ENCODE data around the gene SEMA5B.

Gene SEMA5B

DNA sequence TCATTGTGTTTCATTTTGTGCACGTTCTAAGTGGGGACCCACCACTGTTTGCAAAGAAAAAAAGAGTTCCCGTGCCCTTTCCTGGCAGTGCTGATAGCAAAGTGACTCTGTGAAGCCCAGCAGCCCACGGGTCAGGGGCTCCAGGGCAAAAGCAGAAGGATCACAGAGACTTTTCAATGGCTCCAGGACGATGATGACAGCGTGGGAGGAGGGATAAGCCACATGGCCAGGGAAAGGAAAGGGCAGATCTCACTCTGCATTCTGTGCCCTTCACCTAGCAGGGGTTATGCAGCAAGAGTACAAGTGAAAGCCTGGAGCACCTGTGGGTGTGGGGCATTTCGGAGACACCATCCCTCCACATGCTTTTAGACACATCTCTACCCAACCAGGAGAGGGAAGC, 35.4 kb downstream of the SEMA5B start:
- Histone ChIP-seq H3K4me3 (ENCODE audit: low read depth, low read length) (no peak overlapping the region), H3K27ac (no peak overlapping the region), H3K36me3 (no peaks in the 10 kb centered on the region), H3K27me3 (ENCODE audit: insufficient read depth, low read depth, severe bottlenecking) (no peaks in the 10 kb centered on the region), H3K9me3 (ENCODE audit: severe bottlenecking) (no peaks in the 10 kb centered on the region)
- DNase-seq: no peak
- TF ChIP-seq CTCF (IDR thresholded peaks at IDR 0.05; ENCODE audit: low read depth, low read length): no peak

DNA sequence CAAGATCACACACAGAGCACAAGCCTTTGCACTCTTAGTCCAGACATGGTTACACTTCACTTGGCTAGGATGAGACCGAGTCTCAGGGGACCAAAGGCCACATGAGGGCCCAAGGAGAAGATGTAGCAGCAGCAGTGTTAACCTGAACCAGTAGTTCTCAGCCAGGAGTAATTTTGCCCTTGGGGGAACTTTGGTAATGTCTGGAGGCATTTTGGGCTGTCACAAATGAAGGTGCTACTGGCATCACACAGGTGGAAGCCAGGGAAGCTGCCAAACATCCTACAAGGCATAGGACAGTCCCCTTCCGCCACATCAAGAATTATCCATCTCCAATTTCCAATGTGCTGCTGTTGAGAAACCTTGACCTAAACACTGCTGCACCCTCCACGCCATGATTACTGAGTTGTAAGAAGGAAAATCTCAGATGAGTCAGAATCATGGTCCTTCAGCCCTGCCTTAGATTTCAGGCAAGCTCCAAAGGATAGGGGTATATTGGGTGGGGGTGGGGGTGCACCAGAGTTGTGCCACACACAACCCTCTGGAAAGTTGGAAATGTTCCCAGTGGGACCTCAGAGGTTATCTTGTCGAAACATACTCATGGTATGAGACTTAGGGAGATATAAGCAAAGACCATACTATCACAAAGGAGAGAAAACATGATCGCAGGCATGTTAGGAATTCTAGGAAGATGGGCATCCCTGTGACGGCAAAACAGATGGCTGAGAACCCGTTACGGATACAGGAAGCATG, 36.2 kb downstream of the SEMA5B start:
- Histone ChIP-seq H3K27ac (no peak overlapping the region), H3K9me3 (ENCODE audit: severe bottlenecking) (no peaks in the 10 kb centered on the region), H3K27me3 (ENCODE audit: insufficient read depth, low read depth, severe bottlenecking) (no peaks in the 10 kb centered on the region), H3K4me3 (ENCODE audit: low read depth, low read length) (no peak overlapping the region), H3K36me3 (no peaks in the 10 kb centered on the region)
- TF ChIP-seq CTCF (IDR thresholded peaks at IDR 0.05; ENCODE audit: low read depth, low read length): no peak
- no peak for DNase-seq

- no peak for TF ChIP-seq CTCF (IDR thresholded peaks at IDR 0.05; ENCODE audit: low read depth, low read length)
- no peaks in the 10 kb centered on the region for H3K9me3 ChIP-seq (ENCODE audit: severe bottlenecking)
- H3K27me3 ChIP-seq (ENCODE audit: insufficient read depth, low read depth, severe bottlenecking): no peaks in the 10 kb centered on the region
- H3K4me3 ChIP-seq (ENCODE audit: low read depth, low read length): no peak overlapping the region
- H3K36me3 ChIP-seq: no peaks in the 10 kb centered on the region
- DNase-seq: no peak
- no peak overlapping the region for H3K27ac ChIP-seq
Measured at GRCh38 chr3:122989856-122990575, 37.5 kb downstream of the SEMA5B start.

- peak; percentile 45 for DNase-seq
- TF ChIP-seq CTCF (IDR thresholded peaks at IDR 0.05; ENCODE audit: low read depth, low read length): no peak
- H3K9me3 ChIP-seq (ENCODE audit: severe bottlenecking): no peaks in the 10 kb centered on the region
- no peaks in the 10 kb centered on the region for H3K27me3 ChIP-seq (ENCODE audit: insufficient read depth, low read depth, severe bottlenecking)
- peak overlapping the region; percentile 57 for H3K27ac ChIP-seq
- no peak overlapping the region for H3K4me3 ChIP-seq (ENCODE audit: low read depth, low read length)
- H3K36me3 ChIP-seq: no peaks in the 10 kb centered on the region
Measured at GRCh38 chr3:122988508-122988907, 39.1 kb downstream of the SEMA5B start.

DNA sequence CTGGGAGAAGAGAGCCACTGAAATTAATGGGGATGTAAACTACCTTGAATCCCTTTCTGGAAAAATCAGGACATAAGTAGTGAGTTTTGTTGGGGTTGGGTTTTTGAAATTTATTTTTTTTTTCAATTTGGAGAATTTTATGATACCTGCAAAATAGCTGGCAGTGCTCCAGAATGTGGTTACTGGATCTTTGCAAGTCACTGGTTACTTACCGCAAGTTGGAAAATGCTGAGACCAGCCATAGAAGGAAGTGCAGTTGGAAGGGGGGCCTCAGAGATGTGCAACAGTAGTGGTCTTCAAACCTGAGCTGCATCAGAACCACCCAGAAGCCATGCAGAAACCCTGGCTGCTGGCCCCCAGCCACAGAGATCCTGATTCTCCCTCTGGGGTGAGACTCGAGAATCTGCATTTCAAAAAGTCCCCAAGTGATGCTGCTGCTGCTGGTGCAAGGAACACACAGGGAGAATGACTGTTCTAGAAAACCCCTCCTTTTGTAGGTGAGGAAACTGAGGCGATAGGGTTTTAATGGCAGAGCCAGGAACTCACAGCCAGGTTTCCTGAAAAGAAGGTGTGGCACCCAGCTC, 39.7 kb downstream of the SEMA5B start:
- no peaks in the 10 kb centered on the region for H3K9me3 ChIP-seq (ENCODE audit: severe bottlenecking)
- H3K36me3 ChIP-seq: no peaks in the 10 kb centered on the region
- no peaks in the 10 kb centered on the region for H3K27me3 ChIP-seq (ENCODE audit: insufficient read depth, low read depth, severe bottlenecking)
- H3K4me3 ChIP-seq (ENCODE audit: low read depth, low read length): no peak overlapping the region
- TF ChIP-seq CTCF (IDR thresholded peaks at IDR 0.05; ENCODE audit: low read depth, low read length): no peak
- DNase-seq: no peak
- H3K27ac ChIP-seq: peak overlapping the region; percentile 57; the same call in 1 of the 2 replicates
